SJCRH30 (cell line): Measurements from ENCODE around the gene PRR14. TPM values are rescaled to one million over a fixed set of nuclear protein-coding genes. Genes with fewer than 3 reads are reported as not detected.

Experiments
- DNase-seq, 2 experiments: peaks; one replicate each; pipeline ENCODE4 v3.0.0-alpha.2; 2015 to 2020
- H3K27ac ChIP-seq: fragments of 250-450 bp; sonication (Bioruptor Pico); 2 replicates; pipeline ENCODE4 v1.5.1; 2020; ENCODE audit warnings: mild to moderate bottlenecking, moderate library complexity
- H3K27me3 ChIP-seq: fragments of 250-450 bp; sonication (Bioruptor Pico); 2 replicates; pipeline ENCODE4 v1.5.1; 2020; ENCODE audit warnings: mild to moderate bottlenecking, moderate library complexity
- H3K36me3 ChIP-seq: fragments of 250-450 bp; sonication (Bioruptor Pico); 2 replicates; pipeline ENCODE4 v1.5.1; 2020; ENCODE audit warnings: mild to moderate bottlenecking, moderate library complexity
- H3K4me1 ChIP-seq: fragments of 250-450 bp; sonication (Bioruptor Pico); 2 replicates; pipeline ENCODE4 v1.5.1; 2020; ENCODE audit warnings: mild to moderate bottlenecking, moderate library complexity
- H3K4me3 ChIP-seq: fragments of 250-450 bp; sonication (Bioruptor Pico); 2 replicates; pipeline ENCODE4 v1.5.1; 2020; ENCODE audit warnings: mild to moderate bottlenecking, moderate library complexity
- H3K9me3 ChIP-seq: fragments of 250-450 bp; sonication (Bioruptor Pico); replicated peaks from 2 replicates; pipeline ENCODE4 v1.5.1; 2020; ENCODE audit warnings: mild to moderate bottlenecking, moderate library complexity
- total RNA-seq: library from RNA; depleted of rRNA; stranded (reverse); fragments of >200 nt; shearing (Covaris generic); gene quantifications from 2 replicates; pipeline ENCODE4 v1.2.3, GENCODE V29; 2014

Gene PRR14
- total RNA-seq, 1 experiment from 2014 or later = 10.5 TPM

- H3K9me3 ChIP-seq = no peaks in the 10 kb centered on the region
- H3K36me3 ChIP-seq = peaks cover 19% of the 10 kb centered on the region
- peak overlapping the region; percentile 67 for H3K4me3 ChIP-seq
- peaks cover 5% of the 10 kb centered on the region; the same call in 1 of the 2 replicates for H3K4me1 ChIP-seq
- H3K27ac ChIP-seq = no peak overlapping the region
- no peaks in the 10 kb centered on the region for H3K27me3 ChIP-seq
- no peak for DNase-seq
Observed at GRCh38 chr16:30660424-30661261, 9.9 kb downstream of the PRR14 start.

- no peaks in the 10 kb centered on the region for H3K27me3 ChIP-seq
- H3K4me3 ChIP-seq = no peak overlapping the region
- peaks cover 5% of the 10 kb centered on the region; the same call in 1 of the 2 replicates for H3K4me1 ChIP-seq
- H3K9me3 ChIP-seq = no peaks in the 10 kb centered on the region
- H3K27ac ChIP-seq = no peak overlapping the region
- no peak for DNase-seq
- H3K36me3 ChIP-seq = peaks cover 32% of the 10 kb centered on the region
Observed at GRCh38 chr16:30662449-30662848, 11.7 kb downstream of the PRR14 start.

- no peak for DNase-seq
- Histone ChIP-seq H3K36me3 (peaks cover 38% of the 10 kb centered on the region), H3K4me1 (peaks cover 5% of the 10 kb centered on the region; the same call in 1 of the 2 replicates), H3K27me3 (no peaks in the 10 kb centered on the region), H3K4me3 (no peak overlapping the region), H3K27ac (no peak overlapping the region), H3K9me3 (no peaks in the 10 kb centered on the region)
Observed at GRCh38 chr16:30663038-30663437, 12.3 kb downstream of the PRR14 start.

- DNase-seq = no peak
- Histone ChIP-seq H3K4me3 (no peak overlapping the region), H3K27ac (no peak overlapping the region), H3K9me3 (no peaks in the 10 kb centered on the region), H3K4me1 (peaks cover 5% of the 10 kb centered on the region; the same call in 1 of the 2 replicates), H3K27me3 (no peaks in the 10 kb centered on the region), H3K36me3 (peaks cover 45% of the 10 kb centered on the region)
Observed at GRCh38 chr16:30663820-30664219, 13.1 kb downstream of the PRR14 start.

DNA sequence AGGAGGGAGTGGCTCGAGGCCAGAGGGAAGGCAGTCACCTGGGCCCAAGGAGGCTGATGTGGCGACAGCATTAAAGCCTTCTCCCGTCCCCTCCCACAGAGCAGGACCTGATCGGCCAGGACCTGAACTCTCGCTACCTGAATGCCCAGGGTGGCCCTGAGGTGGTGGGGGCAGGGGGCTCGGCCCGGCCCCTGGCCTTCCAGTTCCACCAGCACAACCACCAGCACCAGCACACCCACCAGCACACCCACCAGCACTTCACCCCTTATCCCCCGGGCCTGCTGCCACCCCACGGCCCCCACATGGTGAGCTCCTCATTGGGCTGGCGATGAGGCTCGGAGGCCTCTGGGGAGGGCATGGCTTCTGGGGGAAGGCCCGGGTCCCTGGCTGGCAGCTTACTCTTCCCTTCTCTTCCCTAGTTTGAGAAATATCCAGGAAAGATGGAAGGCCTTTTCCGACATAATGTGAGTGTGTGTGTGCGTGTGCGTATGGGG lies 13.9 kb downstream of the PRR14 start:
- Histone ChIP-seq H3K27me3 (no peaks in the 10 kb centered on the region), H3K4me1 (peaks cover 5% of the 10 kb centered on the region; the same call in 1 of the 2 replicates), H3K36me3 (peaks cover 48% of the 10 kb centered on the region), H3K27ac (no peak overlapping the region), H3K9me3 (no peaks in the 10 kb centered on the region), H3K4me3 (no peak overlapping the region)
- no peak for DNase-seq

GRCh38 chr16:30665155-30665829 lies 14.5 kb downstream of the PRR14 start:
- H3K4me3 ChIP-seq = no peak overlapping the region
- DNase-seq = no peak
- peaks cover 52% of the 10 kb centered on the region for H3K36me3 ChIP-seq
- H3K9me3 ChIP-seq = no peaks in the 10 kb centered on the region
- no peaks in the 10 kb centered on the region for H3K27me3 ChIP-seq
- H3K4me1 ChIP-seq = peaks cover 3% of the 10 kb centered on the region; the same call in 1 of the 2 replicates
- no peak overlapping the region for H3K27ac ChIP-seq

DNA sequence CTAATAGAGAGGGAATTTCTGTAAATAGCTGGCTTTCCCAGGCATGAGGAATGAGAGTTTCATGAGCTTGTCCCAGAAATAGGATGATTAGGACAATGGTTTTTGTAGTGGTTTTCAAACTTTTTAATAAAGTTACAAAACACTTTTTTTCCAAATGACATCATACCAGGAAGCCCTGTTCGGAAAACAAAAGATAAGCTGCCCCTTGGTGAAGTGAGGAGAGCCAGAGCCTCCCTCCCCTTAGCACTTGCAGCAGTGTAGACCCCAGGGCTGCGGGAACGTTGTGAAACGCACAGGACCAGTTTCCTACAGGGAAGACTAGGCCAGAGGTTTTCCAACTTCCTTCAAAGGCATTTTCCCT lies 15.1 kb downstream of the PRR14 start:
- no peak for DNase-seq
- no peak overlapping the region for H3K27ac ChIP-seq
- no peak overlapping the region for H3K4me3 ChIP-seq
- no peaks in the 10 kb centered on the region for H3K27me3 ChIP-seq
- H3K36me3 ChIP-seq = peaks cover 52% of the 10 kb centered on the region
- H3K9me3 ChIP-seq = no peaks in the 10 kb centered on the region
- H3K4me1 ChIP-seq = no peaks in the 10 kb centered on the region

- peaks cover 50% of the 10 kb centered on the region for H3K36me3 ChIP-seq
- no peak for DNase-seq
- H3K9me3 ChIP-seq = no peaks in the 10 kb centered on the region
- no peak overlapping the region for H3K27ac ChIP-seq
- H3K27me3 ChIP-seq = no peaks in the 10 kb centered on the region
- H3K4me3 ChIP-seq = no peak overlapping the region
- no peaks in the 10 kb centered on the region for H3K4me1 ChIP-seq
Observed at GRCh38 chr16:30666681-30667080, 15.9 kb downstream of the PRR14 start.

DNA sequence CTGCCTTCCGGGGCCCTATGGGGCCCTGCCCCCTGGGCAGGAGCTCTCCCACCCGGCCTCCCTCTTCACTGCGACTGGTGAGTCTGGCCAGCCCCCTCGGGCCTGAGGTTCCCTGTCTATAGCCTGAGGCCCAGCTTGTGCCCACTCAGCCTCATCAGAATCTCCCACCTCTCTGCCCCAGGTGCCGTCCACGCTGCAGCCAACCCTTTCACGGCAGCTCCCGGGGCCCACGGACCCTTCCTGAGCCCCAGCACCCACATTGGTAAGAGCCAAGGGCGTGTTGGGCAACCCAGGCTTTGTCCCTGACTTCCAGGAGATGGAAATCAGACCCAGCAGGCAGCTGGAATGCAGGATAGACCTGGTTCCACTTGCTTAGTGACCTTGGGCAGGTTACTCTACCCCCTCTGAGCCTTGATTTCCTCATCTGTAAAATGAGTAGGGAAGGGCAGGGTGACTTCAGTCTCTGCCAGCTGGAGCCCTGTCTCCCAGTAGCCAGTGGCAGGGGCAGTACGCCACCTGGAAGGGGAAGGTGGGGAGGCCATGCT lies 16.7 kb downstream of the PRR14 start:
- Histone ChIP-seq H3K9me3 (no peaks in the 10 kb centered on the region), H3K4me3 (no peak overlapping the region), H3K4me1 (no peaks in the 10 kb centered on the region), H3K27ac (no peak overlapping the region), H3K36me3 (peaks cover 48% of the 10 kb centered on the region), H3K27me3 (no peaks in the 10 kb centered on the region)
- no peak for DNase-seq

GRCh38 chr16:30668393-30668792 lies 17.6 kb downstream of the PRR14 start:
- Histone ChIP-seq H3K4me3 (no peak overlapping the region), H3K27ac (no peak overlapping the region), H3K27me3 (no peaks in the 10 kb centered on the region), H3K36me3 (peaks cover 40% of the 10 kb centered on the region), H3K4me1 (no peaks in the 10 kb centered on the region), H3K9me3 (no peaks in the 10 kb centered on the region)
- no peak for DNase-seq

DNA sequence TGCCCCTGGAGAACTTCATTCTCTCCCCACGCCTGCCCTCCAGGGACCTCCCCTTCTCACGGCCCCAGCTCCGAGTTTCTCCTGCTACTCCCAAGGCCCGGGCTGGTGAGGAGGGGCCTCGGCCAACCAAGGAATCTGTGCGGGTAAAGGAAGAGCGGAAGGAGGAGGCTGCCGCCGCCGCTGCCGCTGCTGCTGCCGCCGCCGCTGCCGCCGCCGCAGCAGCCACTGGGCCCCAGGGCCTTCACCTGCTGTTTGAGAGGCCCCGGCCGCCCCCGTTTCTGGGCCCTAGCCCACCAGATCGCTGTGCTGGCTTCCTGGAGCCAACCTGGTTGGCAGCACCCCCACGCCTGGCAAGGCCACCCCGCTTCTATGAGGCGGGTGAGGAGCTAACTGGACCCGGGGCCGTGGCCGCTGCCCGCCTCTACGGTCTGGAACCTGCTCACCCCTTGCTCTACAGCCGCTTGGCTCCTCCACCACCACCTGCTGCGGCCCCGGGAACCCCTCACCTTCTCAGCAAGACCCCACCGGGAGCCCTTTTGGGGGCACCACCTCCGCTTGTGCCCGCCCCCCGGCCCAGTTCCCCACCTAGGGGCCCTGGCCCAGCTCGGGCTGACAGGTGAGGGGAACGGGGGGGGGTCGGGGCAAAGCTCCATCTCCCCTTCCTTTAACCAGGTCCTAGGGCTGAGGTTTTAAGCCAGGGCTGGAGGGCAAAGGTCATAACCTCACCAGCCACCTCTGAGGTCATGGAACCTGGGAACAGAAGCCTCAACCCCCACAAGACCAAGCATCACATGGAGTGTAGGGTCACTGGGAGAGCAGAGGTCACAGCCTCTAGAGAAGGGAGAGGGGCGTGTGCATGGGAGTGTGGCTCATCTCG lies 18.5 kb downstream of the PRR14 start:
- peaks cover 37% of the 10 kb centered on the region for H3K36me3 ChIP-seq

DNA sequence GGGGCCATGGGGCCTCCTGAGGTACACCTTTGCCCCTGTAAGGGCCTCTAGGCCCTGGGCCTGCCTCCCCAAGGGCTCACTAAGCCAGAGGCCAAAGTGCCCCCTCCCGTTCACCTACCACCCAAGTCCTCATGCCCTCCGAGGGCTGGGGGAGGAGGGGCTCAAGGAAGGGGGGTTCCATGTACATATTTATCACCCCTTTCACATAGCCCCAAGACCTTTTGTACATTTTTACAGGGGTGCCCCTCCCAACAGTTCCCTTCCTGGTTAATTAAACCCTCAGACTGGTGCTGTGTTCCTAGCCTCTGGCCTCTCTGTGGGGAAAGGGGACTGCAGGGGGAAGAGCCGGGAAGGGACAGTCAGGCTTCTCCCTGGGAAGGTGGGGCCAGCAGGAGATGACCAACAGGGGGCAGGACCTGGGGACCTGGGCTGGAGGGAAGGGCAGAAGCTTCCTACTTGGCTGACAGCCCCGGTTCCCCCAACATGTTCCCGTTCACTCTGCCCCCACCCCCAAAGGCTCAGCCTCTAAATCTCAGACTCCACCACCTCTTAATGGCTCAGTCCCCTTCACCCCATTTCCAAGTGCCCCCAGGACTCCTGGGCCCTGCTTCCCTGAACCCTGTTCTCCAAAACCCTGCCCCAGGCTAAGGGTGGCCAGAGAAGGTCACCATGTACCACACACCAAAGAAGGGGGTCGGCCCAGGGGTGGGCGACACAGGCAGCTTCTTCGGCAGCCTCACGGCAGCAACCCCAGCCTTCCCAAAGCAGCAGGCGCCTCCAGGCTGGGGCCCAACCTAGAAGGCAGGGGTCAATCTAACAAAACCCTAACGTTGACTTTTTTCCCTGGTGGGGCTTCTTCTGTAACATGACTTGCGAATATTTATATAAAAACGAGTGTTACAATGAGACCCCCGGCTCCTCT lies 19.4 kb downstream of the PRR14 start:
- H3K36me3 ChIP-seq = peaks cover 37% of the 10 kb centered on the region
- H3K27me3 ChIP-seq = no peaks in the 10 kb centered on the region
- no peak overlapping the region for H3K27ac ChIP-seq
- no peaks in the 10 kb centered on the region for H3K4me1 ChIP-seq
- no peaks in the 10 kb centered on the region for H3K9me3 ChIP-seq
- DNase-seq = no peak
- H3K4me3 ChIP-seq = no peak overlapping the region

More for the DNA sequence above, 18.5 kb downstream of the PRR14 start:
- no peak overlapping the region for H3K4me3 ChIP-seq
- DNase-seq = no peak
- H3K27ac ChIP-seq = no peak overlapping the region
- H3K27me3 ChIP-seq = no peaks in the 10 kb centered on the region
- no peaks in the 10 kb centered on the region for H3K9me3 ChIP-seq
- H3K4me1 ChIP-seq = no peaks in the 10 kb centered on the region

DNA sequence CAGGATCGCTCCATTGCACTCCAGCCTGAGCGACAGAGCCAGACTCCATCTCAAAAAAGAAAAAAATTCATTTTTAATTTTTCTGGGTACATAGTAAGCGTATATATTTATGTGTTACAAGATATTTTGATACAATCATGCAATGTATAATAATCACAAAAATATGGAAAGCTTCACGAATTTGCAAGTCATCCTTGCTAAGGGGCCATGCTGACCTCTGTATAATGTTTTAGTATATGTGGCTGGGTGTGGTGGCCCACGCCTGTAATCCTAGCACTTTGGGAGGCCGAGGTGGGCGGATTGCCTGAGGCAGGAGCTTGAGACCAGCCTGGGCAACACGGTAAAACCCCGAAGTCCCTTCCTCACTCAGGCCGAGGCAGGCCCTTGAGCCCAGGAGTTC lies 24.4 kb downstream of the PRR14 start:
- Histone ChIP-seq H3K4me3 (no peak overlapping the region), H3K36me3 (no peaks in the 10 kb centered on the region), H3K4me1 (no peaks in the 10 kb centered on the region), H3K9me3 (no peaks in the 10 kb centered on the region), H3K27ac (no peak overlapping the region), H3K27me3 (no peaks in the 10 kb centered on the region; the same call in 1 of the 2 replicates)
- DNase-seq = no peak
